HepG2 (cell line): ENCODE measurements around the gene EIF5A. TPM values are rescaled to one million over a fixed set of nuclear protein-coding genes. Genes with fewer than 3 reads are reported as not detected.
A peak's percentile ranks its signal among the peaks of the same experiment; 100 is the strongest.

Source experiments
- FOXM1 ChIP-seq: sonication (generic); formaldehyde crosslinking; IDR thresholded peaks from 2 replicates; pipeline ENCODE4 v1.5.0; 2020; ENCODE audit warnings: missing genetic modification reagents
- GATAD1 ChIP-seq: IDR thresholded peaks from 2 replicates; pipeline ENCODE4 v1.6.1; 2016; ENCODE audit warnings: missing genetic modification reagents, missing compliant biosample characterization
- IRX3 ChIP-seq: sonication (generic); formaldehyde crosslinking; IDR thresholded peaks from 2 replicates; pipeline ENCODE4 v1.8.1; 2023; ENCODE audit warnings: mild to moderate bottlenecking, low read depth, missing genetic modification reagents, borderline replicate concordance
- LCORL ChIP-seq, 2 experiments: fragments of 450-650 bp in 1 of 2; sonication (generic) in 1 of 2; formaldehyde crosslinking in 1 of 2; IDR thresholded peaks; 2 replicates each; pipeline versions ENCODE4 v1.5.0 to v1.6.1; 2017 to 2020; ENCODE audit warnings: antibody characterized with exemption in 1 of 2, missing genetic modification reagents in 1 of 2
- PCBP1 ChIP-seq: fragments of 200-400 bp; formaldehyde crosslinking; IDR thresholded peaks from 2 replicates; pipeline ENCODE4 v1.6.1; 2017; ENCODE audit warnings: mild to moderate bottlenecking, low read depth, low read length, borderline replicate concordance
- PHF21A ChIP-seq: sonication (generic); formaldehyde crosslinking; IDR thresholded peaks from 2 replicates; pipeline ENCODE4 v1.5.0; 2020; ENCODE audit warnings: mild to moderate bottlenecking, missing genetic modification reagents
- PHF5A ChIP-seq: IDR thresholded peaks from one replicate; pipeline ENCODE4 v1.6.1; 2018; ENCODE audit warnings: low read depth, missing genetic modification reagents; ENCODE audit not compliant: unreplicated experiment
- TRIM24 ChIP-seq: sonication (generic); formaldehyde crosslinking; IDR thresholded peaks from 2 replicates; pipeline ENCODE4 v1.8.0; 2022; ENCODE audit warnings: mild to moderate bottlenecking, missing genetic modification reagents
- TSC22D2 ChIP-seq: sonication (generic); formaldehyde crosslinking; IDR thresholded peaks from 2 replicates; pipeline ENCODE4 v1.5.1; 2020; ENCODE audit warnings: missing genetic modification reagents, mild to moderate bottlenecking, borderline replicate concordance
- ZNF256 ChIP-seq: sonication (generic); formaldehyde crosslinking; conservative IDR thresholded peaks from 2 replicates; pipeline ENCODE4 v1.4.0; 2020; ENCODE audit warnings: missing genetic modification reagents
- ZNF33A ChIP-seq: sonication (generic); formaldehyde crosslinking; IDR thresholded peaks from 2 replicates; pipeline ENCODE4 v1.5.1; 2020; ENCODE audit warnings: missing genetic modification reagents, mild to moderate bottlenecking, moderate library complexity, borderline replicate concordance
- ZNF549 ChIP-seq: sonication (generic); formaldehyde crosslinking; IDR thresholded peaks from 2 replicates; pipeline ENCODE4 v1.5.0; 2020; ENCODE audit warnings: missing genetic modification reagents
- ZNF563 ChIP-seq: sonication (generic); formaldehyde crosslinking; IDR thresholded peaks from 2 replicates; pipeline ENCODE4 v1.8.0; 2022; ENCODE audit warnings: mild to moderate bottlenecking, moderate library complexity, missing genetic modification reagents
- ZNF709 ChIP-seq: sonication (generic); formaldehyde crosslinking; IDR thresholded peaks from 2 replicates; pipeline ENCODE4 v1.5.0; 2020; ENCODE audit warnings: mild to moderate bottlenecking, missing genetic modification reagents
- polyA plus RNA-seq, 8 experiments: library from polyadenylated mRNA; depleted of rRNA in 3 of 8; stranded (reverse) in 7 of 8; unstranded in 1 of 8; fragments of >200 nt; fragmentation: Illumina TruSeq in 4 of 8; extraction: Trizol in 4 of 8; gene quantifications; 2 replicates each; pipeline versions ENCODE4 v1.2.1 to v1.2.3, GENCODE V29; 2011 to 2016; ENCODE audit warnings: low read depth in 4 of 8, missing spikeins in 1 of 8, mixed read lengths in 1 of 8; ENCODE audit not compliant: insufficient read depth in 1 of 8
- total RNA-seq, 5 experiments: library from RNA; depleted of rRNA; stranded (reverse); fragments of >200 nt; fragmentation: Illumina TruSeq; extraction: Trizol; gene quantifications; 2 replicates each; pipeline ENCODE4 v1.2.3, GENCODE V29; 2016; ENCODE audit warnings: low read depth in 1 of 5
- TF ChIP-seq, protein P1 (sequence below): sonication (generic); formaldehyde crosslinking; IDR thresholded peaks from 2 replicates; pipeline ENCODE4 v1.5.0; 2020; ENCODE audit warnings: missing genetic modification reagents, mild to moderate bottlenecking, borderline replicate concordance
- TF ChIP-seq, protein P2 (sequence below): fragments of 450-650 bp; IDR thresholded peaks from 2 replicates; pipeline ENCODE4 v1.6.1; 2016
- TF ChIP-seq, protein P3 (sequence below): sonication (generic); formaldehyde crosslinking; IDR thresholded peaks from 2 replicates; pipeline ENCODE4 v1.4.0; 2020; ENCODE audit warnings: missing genetic modification reagents
- TF ChIP-seq, protein P4 (sequence below): sonication (generic); formaldehyde crosslinking; IDR thresholded peaks from 2 replicates; pipeline ENCODE4 v1.8.0; 2022; ENCODE audit warnings: mild to moderate bottlenecking, missing genetic modification reagents, moderate library complexity
- TF ChIP-seq, protein P5 (sequence below), 2 experiments: sonication (generic) in 1 of 2; formaldehyde crosslinking in 1 of 2; IDR thresholded peaks; 2 replicates each; pipeline versions ENCODE4 v1.4.0 to v1.6.1; 2018 to 2020; ENCODE audit warnings: missing genetic modification reagents in 2 of 2, borderline replicate concordance in 1 of 2, low read depth in 1 of 2, mild to moderate bottlenecking in 1 of 2, missing biosample characterization in 1 of 2

Gene EIF5A
- total and polyA plus RNA-seq, 2 of the 13 experiments (the other 11 are each of a cell fraction or from before 2014, with no cell fraction given), result 319 to 337 TPM

DNA sequence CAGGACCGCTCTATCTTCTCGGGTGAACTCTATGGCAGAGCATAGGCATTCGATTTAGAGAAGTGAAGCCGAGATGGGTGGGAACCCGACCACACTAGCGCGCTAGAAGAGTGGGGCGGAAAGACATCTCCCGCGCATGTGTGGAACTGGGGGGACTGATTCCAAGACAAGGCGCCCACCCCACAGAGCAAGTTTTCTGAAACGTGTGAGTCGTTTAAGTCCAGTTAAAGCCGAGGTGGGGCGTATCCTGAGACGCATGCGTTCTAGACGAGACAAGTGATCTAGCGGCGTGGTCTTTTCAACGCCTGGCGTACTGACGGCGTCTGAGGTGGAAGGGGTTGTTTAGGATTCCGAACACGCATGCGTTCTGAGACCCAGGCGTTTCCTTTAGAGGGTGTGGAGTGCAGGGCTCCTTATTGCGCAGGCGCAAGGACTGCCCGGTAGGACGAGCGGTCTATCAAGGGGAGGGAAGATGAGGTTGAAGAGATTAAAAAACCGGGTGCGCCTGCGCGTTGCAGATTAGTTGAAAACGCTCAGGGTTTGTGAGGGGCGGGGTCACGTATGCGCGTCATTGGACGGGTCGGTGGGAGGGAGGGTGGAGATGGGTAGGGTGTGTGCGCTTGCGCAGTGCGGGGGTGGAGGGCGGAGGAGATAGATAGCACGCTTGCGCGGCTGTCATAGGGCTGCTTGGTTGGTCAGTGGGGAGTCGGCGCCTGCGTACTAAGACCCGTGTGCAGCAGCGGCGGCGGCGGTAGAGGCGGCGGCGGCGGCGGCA lies at the start of gene EIF5A (continued):
- TF ChIP-seq, protein P1, sequence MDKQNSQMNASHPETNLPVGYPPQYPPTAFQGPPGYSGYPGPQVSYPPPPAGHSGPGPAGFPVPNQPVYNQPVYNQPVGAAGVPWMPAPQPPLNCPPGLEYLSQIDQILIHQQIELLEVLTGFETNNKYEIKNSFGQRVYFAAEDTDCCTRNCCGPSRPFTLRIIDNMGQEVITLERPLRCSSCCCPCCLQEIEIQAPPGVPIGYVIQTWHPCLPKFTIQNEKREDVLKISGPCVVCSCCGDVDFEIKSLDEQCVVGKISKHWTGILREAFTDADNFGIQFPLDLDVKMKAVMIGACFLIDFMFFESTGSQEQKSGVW (CRISPR knock-in tag), result no peak
- TF ChIP-seq PHF5A (CRISPR knock-in tag) (no peak), FOXM1 (no peak), TSC22D2 (CRISPR knock-in tag) (no peak), PCBP1 (no peak), ZNF709 (CRISPR knock-in tag) (0 out of 2 replicates have a peak, but pooled peaks have one; percentile 24), ZNF563 (CRISPR knock-in tag) (no peak), GATAD1 (CRISPR knock-in tag) (peak; percentile 32), IRX3 (CRISPR knock-in tag) (no peak), TRIM24 (CRISPR knock-in tag) (no peak), ZNF549 (CRISPR knock-in tag) (no peak), LCORL (IDR thresholded peaks at IDR 0.05) (no peak), LCORL (CRISPR knock-in tag; IDR thresholded peaks at IDR 0.05) (no peak), ZNF33A (CRISPR knock-in tag) (no peak), PHF21A (CRISPR knock-in tag) (peak; percentile 46; the same call in 1 of the 2 replicates), ZNF256 (no peak)
- TF ChIP-seq, protein P2, sequence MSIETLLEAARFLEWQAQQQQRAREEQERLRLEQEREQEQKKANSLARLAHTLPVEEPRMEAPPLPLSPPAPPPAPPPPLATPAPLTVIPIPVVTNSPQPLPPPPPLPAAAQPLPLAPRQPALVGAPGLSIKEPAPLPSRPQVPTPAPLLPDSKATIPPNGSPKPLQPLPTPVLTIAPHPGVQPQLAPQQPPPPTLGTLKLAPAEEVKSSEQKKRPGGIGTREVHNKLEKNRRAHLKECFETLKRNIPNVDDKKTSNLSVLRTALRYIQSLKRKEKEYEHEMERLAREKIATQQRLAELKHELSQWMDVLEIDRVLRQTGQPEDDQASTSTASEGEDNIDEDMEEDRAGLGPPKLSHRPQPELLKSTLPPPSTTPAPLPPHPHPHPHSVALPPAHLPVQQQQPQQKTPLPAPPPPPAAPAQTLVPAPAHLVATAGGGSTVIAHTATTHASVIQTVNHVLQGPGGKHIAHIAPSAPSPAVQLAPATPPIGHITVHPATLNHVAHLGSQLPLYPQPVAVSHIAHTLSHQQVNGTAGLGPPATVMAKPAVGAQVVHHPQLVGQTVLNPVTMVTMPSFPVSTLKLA, result peak; percentile 75
- TF ChIP-seq, protein P3, sequence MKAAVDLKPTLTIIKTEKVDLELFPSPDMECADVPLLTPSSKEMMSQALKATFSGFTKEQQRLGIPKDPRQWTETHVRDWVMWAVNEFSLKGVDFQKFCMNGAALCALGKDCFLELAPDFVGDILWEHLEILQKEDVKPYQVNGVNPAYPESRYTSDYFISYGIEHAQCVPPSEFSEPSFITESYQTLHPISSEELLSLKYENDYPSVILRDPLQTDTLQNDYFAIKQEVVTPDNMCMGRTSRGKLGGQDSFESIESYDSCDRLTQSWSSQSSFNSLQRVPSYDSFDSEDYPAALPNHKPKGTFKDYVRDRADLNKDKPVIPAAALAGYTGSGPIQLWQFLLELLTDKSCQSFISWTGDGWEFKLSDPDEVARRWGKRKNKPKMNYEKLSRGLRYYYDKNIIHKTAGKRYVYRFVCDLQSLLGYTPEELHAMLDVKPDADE (CRISPR knock-in tag), result no peak
- TF ChIP-seq, protein P4, sequence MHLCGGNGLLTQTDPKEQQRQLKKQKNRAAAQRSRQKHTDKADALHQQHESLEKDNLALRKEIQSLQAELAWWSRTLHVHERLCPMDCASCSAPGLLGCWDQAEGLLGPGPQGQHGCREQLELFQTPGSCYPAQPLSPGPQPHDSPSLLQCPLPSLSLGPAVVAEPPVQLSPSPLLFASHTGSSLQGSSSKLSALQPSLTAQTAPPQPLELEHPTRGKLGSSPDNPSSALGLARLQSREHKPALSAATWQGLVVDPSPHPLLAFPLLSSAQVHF (CRISPR knock-in tag), result no peak
- TF ChIP-seq, protein P5, sequence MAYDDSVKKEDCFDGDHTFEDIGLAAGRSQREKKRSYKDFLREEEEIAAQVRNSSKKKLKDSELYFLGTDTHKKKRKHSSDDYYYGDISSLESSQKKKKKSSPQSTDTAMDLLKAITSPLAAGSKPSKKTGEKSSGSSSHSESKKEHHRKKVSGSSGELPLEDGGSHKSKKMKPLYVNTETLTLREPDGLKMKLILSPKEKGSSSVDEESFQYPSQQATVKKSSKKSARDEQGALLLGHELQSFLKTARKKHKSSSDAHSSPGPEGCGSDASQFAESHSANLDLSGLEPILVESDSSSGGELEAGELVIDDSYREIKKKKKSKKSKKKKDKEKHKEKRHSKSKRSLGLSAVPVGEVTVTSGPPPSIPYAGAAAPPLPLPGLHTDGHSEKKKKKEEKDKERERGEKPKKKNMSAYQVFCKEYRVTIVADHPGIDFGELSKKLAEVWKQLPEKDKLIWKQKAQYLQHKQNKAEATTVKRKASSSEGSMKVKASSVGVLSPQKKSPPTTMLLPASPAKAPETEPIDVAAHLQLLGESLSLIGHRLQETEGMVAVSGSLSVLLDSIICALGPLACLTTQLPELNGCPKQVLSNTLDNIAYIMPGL (CRISPR knock-in tag; IDR thresholded peaks at IDR 0.05; ENCODE audit: borderline replicate concordance in 1 of 2, low read depth in 1 of 2), result peak; percentile 35 to 68; a peak in 2 of 4 replicates
